GM19438 (cell line): Measurements from ENCODE around the gene CD33.
"Not testable (repeated sequence)": the region's sequence is repeated elsewhere in the genome, so short reads cannot be mapped to it uniquely, and the experiment has no call there.

Experiments
- ATAC-seq: cut with Tn5 transposase; IDR thresholded peaks from one replicate; pipeline ENCODE4 v1.9.1; 2021; ENCODE audit warnings: low read depth; ENCODE audit not compliant: unreplicated experiment

The CD33 gene

GRCh38 chr19:51207747-51208146, 17.1 kb upstream of the CD33 start:
- ATAC-seq = no peak

DNA sequence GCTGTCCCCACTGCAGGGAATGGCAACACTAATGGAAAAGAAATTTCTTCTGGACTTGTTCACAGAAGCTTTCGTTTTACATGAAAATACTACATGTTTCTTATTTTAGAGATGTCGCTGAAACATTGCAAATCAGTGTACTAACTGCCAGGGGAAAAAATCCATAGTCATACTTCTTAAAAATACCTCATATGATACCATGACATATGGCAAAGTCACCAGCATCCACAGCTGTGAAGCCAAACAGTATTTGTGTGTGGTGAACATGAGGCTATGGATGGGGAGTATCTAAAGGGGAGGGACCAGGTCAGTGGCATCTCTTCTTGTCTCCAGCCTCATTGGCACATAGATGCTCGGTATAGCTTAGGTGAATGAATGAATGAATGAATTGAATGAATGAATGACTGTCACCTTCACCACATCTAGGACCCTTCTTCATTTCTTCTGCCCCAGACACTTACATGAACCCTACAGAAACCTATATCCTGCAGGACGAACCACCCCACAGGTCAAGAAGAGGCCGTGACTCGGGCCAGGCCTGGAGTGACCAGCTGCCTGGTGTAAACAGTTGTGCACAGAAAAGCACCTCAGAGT, 14.6 kb upstream of the CD33 start:
- no peak for ATAC-seq

- not testable (repeated sequence) for ATAC-seq
Measured at GRCh38 chr19:51210874-51211361, 14.0 kb upstream of the CD33 start.

DNA sequence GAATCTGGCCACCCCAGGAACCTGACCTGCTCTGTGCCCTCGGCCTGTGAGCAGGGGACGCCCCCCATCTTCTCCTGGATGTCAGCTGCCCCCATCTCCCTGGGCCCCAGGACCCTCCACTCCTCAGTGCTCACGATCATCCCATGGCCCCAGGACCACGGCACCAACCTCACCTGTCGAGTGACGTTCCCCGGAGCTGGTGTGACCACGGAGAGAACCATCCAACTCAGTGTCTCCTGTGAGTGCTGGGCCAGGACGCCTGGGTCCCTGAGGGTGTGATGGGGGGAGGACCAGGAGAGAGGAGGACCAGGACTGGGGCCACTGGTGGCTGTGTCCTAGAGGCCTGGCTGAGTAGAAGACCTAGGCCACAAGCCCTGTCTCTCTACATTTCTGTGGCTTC, 13.0 kb upstream of the CD33 start:
- ATAC-seq = no peak

- no peak for ATAC-seq
Measured at GRCh38 chr19:51219307-51219706, 5.6 kb upstream of the CD33 start.

GRCh38 chr19:51219971-51220370, 4.9 kb upstream of the CD33 start:
- no peak for ATAC-seq

DNA sequence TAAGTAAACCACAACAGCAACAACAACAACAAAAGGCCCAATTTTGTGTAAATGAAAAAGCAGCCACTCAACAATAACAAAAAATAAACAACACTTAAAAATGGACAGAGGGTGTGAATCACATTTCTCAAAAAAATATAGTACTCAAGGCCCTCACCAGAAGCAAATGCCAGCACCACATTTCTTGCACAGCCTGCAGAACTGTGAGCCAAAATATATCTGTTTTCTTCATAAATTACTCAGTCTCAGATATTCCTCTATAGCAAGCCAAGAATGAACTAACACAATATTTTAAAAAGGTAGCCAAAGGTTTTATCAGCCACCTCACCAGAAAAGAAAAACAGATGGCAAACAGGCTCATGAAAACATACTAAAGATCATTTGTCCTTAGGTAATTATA, 3.9 kb upstream of the CD33 start:
- ATAC-seq = no peak

DNA sequence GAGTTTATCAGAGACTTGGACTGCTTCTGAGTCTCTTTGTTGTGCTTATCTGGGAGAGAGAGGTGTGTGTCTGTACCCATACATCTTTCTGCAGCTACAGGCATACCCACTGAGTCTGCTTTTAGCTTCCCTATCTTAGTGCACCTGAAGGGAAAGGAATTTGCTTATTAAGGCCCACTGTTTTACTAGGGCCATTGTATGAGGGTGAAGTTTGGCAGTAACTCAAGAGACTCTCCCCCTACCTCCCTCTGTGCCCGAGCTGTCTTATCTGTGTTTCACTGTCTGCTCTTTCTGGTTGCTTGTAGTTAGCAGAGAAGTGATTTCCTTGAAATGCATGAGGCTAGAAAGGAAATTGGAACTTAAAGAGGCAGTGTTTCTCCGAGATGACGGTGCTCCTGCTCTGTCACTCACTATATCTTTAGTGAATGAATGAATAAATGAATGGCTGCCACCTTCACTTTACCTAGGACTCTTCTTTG, 678 bp upstream of the CD33 start:
- ATAC-seq = no peak

GRCh38 chr19:51226067-51226466, 1.2 kb downstream of the CD33 start:
- ATAC-seq = no peak

DNA sequence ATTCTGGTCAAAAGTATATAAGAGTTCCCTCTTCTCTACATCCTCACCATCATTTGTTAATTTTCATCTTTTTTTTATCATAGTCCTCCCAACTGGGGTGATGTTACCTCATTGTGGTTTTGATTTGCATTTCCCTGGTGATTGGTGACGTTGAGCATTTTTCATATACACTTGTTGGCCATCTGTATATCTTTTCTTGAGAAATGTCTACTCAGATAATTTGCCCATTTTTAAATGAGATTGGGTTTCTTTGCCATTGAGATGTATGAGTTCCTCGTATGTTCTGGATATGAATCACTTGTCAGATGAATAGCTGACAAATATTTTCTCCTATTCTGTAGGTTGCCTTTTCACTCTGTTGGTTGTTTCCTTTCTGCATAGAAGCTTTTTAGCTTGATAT, 2.4 kb downstream of the CD33 start:
- ATAC-seq = no peak

DNA sequence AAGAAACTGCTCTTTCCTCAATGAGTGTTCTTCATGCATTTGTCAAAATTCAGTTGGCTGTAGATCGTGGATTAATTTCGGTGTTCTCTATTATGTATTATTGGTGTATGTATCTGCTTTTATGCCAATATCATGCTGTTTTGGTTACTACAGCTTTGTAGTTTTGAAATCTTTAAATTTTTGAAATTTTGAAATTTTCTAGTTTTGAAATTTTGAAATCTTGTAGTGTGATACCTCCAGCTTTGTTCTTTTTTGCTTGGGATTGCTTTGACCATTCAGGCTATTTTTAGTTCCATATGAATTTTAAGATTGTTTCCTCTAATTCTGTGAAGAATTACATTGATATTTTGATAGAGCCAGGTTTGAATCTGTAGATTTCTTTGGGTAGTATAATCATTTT, 3.1 kb downstream of the CD33 start:
- no peak for ATAC-seq

- ATAC-seq = no peak
Measured at GRCh38 chr19:51240866-51241265, 16.0 kb downstream of the CD33 start.

GRCh38 chr19:51242881-51243630, 18.2 kb downstream of the CD33 start:
- ATAC-seq = no peak

- ATAC-seq = no peak
Measured at GRCh38 chr19:51246164-51246552, 21.3 kb downstream of the CD33 start.

GRCh38 chr19:51247972-51248590, 23.2 kb downstream of the CD33 start:
- ATAC-seq = no peak

- no peak for ATAC-seq
Measured at GRCh38 chr19:51250786-51251467, 26.0 kb downstream of the CD33 start, which contains the start of gene SIGLECL1. Gene SIGLECL1 (plus strand): TSS chr19:51251080. CDS start chr19:51264073, 12,993 bp downstream.

DNA sequence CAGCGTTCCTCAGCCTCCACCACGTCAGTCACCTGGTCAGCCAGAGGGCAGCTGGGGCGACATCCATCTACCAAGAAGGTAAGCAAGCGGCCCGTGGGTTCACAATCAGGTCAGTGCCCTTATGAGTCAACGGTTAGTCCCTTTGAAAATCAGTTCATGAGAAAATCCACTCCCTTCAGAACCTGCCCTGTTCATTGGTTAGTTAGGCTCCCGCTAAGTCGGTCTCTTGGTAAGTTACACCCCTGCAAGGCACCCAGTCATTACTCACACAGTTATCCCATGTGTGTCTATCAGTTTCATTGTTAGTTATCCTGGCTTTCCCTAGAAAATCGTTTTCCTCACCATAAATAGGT, 26.6 kb downstream of the CD33 start:
- ATAC-seq = no peak

DNA sequence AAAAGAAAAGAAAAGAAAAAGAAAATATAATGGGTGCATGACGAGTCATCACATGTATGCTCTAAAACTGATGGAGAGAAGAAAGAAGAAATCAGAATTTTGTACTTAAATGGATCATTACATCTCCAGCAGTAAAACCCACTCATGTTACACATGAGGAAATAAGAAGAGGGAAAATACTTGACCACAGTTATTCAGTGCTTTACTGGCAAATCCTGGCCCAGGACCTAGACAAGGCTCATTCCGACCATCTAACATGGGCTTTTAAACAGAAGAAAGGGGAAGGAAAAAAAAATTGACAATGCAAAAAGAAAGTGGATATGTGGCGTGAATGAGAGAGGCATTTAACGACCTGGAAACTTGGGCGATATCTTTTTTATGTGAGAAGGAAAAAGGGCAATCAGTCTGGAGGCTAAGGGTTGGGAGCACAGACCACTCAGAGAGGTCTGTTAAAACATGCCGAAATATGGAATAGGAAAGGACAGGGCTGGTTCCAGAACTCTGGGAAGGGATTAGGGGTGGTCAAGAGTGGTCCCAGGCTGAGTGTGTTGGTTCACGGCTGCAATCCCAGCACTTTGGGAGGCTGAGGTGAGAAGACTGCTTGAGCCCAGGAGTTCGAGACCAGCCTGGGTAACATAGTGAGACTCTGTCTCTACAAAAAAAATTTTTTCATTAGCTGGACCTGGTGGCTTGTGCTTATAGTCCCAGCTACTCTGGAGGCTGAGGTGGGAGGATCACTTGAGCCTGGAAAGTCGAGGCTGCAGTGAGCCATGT, 27.6 kb downstream of the CD33 start:
- ATAC-seq = no peak

- no peak for ATAC-seq
Measured at GRCh38 chr19:51253088-51253806, 28.4 kb downstream of the CD33 start.

- ATAC-seq = no peak
Measured at GRCh38 chr19:51256155-51256625, 31.3 kb downstream of the CD33 start.
